Stimulated activated CD4-positive, alpha-beta T cell treated with anti-CD3 and anti-CD28 coated beads, TNF-alpha, amount 100 ng/mL, for 1 hour (primary cell): ENCODE results near the gene F11.
"Not testable (repeated sequence)": the region's sequence is repeated elsewhere in the genome, so short reads cannot be mapped to it uniquely, and the experiment has no call there.

Experiments
- DNase-seq, 3 donors: peaks; one replicate each; pipeline ENCODE4 v3.0.0-alpha.2; 2020; ENCODE audit warnings: low read depth in 3 of 3, low spot score in 1 of 3

F11 gene

DNA sequence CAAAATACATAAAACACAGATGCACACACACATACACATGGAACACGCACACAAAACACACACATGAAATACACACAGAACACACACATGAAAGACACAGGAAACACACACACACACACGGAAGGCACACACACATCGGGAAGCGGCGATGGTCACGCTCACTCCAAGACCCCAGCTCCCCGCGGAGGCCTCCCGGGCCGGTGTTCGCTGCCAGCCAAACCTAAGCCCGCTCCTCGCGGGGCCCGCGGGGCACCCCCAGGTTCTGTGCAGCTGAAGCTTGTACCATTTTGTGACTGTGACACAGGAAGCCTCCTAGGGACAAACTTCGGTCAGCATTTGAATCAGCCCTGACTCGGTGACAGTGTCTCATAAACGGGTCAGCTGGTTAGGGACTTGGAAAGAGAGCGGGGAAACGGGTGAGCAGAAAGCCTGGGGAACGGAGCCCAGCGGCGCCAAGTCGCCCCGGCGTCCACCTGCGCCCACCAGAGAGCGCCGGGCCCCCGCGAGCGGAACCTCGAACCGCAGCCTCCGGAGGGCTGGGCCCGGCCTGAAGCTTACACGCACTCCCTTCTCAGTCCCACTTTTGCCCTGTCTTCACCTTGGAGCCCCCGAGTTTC is 32.1 kb downstream of the F11 start:
- no peak for DNase-seq

DNA sequence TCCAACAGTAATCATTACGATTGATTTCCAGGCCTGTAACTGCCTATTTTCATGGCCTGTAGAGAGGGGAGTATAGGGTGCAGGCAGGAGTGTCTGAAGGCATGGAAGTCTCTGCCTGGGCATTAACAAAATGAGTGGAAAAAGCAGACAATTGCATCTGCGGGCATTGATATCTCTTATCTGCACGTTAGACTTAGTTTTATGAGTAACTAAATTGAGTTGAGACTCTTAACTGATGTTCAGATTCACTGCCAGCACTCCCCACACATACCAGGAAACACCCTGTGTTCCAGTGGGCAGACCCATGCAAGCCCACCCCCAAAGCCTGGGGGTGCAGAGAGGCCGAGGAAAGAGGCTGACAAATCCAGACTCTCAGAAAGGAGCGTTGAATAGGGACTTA is 33.3 kb downstream of the F11 start:
- no peak for DNase-seq

DNA sequence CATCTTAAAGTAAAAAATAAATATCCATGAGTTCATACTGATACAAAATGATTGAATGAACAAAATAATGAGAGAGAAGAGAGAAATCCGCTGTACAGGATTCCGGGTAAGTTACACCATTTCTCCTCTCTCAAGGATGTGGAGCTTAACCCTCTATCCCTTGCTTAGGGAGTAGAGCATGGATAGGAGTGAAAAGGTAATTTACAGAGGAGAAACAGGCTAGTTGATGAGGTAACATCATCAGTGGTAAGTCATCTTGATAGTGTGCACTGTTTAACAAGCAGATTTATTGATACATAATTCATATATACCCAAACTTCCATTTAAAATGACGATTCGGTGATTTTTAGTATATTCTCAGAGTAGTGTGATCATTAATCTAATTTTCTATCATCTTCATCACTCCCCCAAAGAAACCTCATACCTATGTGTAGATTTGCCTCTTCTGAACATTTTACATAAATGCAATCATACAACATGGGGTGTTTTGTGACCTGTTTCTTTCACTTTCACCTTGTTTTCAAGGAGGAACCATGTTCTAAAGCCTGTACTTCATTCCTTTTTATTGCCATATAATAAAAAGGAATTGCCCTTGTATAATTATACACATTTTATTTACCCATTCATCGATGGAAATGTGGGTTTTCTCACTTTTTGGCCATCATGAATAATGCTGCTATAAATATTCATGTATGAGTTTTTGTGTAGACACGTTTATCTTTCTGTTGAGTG is 34.8 kb downstream of the F11 start:
- no peak for DNase-seq

DNA sequence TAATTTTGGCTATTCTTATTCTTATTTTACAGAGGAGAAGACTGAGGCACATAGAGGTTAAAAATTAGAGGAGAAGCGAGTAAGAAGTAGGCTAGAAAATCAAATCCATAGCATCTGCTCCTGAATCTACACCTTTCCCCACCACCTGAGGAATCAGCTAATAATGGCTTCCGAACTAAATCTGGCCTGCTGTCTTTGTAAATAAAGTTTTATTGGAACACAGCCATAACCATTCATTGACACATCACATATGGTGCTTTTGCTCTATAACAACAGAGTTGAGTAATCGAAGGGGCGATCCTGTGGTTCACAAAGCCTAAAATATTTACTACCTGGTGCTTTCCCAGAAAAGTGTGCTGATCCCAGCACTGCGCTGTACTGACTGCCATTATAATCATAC is 38.2 kb downstream of the F11 start:
- DNase-seq: no peak

DNA sequence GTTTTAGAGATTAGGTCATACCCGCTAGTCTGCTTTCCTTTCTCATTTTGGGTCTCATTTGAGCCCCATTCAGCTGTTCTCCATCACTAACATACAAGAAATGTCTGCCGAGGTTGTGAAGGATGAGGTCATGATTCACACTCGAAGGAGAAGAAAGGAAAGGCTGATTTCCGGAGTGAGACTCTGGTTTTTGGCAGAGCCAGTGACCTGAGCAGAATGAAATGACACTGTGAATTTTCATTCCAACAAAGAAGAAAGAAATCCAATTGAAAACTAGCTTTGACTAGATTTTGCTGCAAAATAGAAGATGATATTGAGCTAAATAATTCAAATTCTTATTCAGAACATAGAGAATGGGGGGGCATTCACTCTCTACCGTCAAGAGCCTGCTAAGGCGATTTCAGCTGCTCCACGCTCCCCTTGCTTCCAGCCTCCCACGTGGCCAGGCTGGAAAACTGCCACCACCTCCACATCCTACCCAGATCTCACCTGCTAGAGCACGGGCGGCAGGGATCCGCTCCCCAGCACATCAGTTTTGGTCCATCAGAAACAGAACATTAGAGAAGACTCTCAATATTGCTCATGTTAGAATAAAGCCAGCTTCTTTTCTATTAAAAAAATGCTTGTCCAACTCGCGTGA is 39.0 kb downstream of the F11 start:
- no peak for DNase-seq

DNA sequence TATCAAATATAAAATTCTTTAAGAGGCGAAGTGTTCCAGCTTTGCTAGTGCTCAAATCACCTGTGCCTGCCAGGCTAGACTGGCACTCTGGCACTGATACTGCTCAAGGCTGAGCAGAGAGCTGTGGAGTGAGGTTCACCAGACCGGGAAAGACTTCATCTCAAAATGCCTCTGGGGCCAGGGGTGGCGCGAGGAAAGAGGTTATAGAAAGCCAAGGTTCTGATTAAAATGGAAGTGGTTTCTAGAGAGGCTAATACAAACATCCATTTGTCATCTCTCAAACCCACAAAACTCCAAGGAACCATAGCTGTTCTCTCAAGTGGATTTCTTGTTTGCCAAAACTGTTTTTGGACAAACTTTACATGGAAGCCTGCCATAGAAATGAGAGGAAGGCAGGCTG is 41.5 kb downstream of the F11 start:
- DNase-seq: no peak

DNA sequence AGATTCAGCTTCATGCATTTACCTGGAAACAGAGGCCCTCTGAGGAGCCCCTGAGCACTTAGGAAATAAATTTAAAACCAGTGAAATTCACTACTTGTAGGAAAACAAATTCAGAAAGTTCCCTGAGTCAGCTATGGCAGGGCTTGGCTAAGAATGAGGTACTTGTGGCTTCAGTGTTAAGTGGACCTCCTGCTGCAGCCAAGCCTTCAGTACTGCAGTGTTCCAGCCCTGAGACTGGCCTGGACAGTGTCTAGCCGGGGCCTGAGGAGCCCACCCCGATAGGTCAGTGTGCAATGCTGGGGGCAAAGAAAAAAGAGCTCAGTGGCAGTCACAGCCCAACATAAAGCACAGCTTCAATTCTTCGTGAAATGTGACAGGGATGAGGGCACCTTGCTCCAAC is 41.9 kb downstream of the F11 start:
- no peak for DNase-seq

DNA sequence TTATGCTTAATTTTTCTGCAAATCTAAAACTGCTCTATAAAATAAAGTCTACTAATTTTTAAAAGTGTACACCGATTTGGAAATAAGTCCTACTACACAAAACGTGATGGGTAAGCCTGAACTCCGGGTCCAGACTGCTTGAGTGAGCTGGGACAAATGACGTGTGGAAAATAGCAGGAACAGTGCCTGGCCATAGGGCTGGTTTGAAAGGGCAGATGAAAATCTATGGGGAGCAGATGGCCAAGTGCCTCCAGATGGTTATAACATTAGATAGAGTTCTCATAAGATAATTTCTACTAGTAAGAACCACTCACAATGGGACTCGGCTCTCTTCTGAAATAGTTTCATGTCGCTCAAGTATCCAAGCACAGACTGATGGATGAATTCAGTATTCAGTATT is 52.5 kb downstream of the F11 start:
- no peak for DNase-seq

DNA sequence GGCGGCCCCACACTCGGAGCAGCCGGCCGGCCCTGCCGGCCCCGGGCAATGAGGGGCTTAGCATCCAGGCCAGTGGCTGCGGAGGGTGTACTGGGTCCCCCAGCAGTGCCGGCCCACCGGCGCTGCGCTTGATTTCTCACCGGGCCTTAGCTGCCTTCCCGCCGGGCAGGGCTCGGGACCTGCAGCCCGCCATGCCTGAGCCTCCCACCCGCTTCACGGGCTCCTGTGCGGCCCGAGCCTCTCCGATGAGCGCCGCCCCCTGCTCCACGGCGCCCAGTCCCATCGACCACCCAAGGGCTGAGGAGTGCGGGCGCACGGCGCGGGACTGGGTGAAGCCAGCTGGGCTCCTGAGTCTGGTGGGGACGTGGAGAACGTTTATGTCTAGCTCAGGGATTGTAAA is 58.7 kb downstream of the F11 start:
- not testable (repeated sequence) for DNase-seq

DNA sequence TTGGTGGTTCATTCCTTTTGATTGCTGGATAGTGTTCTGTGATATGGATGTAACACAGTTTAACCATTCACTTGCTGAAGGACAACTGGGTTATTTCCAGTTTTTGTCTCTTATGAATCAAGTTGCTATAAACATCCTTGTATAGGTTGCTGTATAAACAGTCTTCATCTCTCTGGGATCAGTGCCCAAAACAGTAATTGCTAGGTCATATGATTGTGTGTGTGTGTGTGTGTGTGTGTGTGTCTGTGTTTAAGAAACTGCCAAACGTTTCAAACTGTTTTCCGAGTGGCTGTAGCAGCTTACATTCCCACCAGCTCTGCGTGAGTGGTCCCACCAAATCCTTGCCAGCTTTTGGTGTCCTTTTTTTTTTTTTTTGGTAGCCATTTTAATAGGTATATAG is 60.4 kb downstream of the F11 start:
- DNase-seq: no peak

DNA sequence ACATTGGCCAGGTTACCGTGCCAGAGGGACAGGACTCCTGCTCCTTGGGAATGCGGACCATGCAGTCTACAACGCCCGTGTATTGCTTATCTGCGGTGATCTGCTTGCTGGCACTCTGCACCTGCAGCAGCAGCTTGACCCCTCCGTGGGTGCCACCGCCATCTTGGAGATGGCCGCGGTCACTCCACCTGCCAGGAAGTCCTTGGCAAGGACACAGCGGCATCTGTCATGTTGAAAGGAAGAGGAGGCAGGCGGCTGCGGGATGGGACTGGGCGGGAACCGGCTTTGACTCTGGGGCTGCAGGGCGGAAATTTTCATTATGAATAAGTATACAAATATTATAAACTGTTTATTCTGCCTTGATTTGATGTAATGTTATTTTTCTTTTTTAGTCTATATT is 63.4 kb downstream of the F11 start:
- no peak for DNase-seq

DNA sequence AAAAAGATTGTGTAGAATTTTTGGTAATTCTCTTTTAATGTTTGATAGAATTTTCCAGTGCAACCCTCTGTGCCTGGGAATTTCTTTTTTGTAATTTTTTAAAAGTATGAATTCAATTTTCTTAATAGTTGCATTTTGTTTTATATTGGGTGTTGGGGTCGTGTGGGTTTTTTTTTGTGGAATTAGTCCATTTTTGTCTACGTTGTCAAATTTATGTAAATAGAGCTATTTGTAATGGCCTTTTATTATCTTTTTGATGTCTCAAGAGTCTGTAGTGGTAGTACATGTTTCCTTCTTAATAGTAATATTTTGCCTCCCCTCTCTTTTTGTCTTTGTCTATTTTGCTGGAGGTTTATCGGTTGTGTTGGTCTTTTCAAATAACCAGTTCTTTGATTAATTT is 64.4 kb downstream of the F11 start:
- no peak for DNase-seq

DNA sequence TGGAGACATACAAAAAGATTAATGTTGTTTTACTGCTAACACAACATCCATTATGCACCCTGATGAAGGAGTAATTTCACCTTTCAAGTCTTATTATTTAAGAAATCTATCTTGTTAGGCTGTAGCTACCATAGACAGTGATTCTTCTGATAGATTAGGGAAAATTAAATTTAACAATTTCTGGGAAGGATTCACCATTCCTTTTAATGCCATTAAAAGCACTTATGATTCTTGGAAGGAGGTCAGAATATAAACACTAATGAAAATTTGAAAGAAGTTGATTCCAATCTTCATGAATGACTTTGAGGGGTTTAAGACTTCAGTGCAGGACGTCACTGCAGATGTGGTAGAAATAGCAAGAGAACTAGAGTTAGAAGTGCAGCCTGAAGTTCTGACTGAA is 69.8 kb downstream of the F11 start:
- no peak for DNase-seq
